Endodermal cell (in vitro differentiated cells): ENCODE measurements around the gene RCSD1. TPM values are rescaled to one million over a fixed set of nuclear protein-coding genes. Genes with fewer than 3 reads are reported as not detected.

Experiments used
- DNase-seq: peaks from one replicate; pipeline ENCODE4 v3.0.0-alpha.2; 2017
- H3K27ac ChIP-seq: 2 replicates; pipeline ENCODE4 v1.5.1; 2013; ENCODE audit warnings: mild to moderate bottlenecking, low read depth, low read length, moderate library complexity
- H3K27me3 ChIP-seq: 2 replicates; pipeline ENCODE4 v1.6.1; 2013; ENCODE audit warnings: mild to moderate bottlenecking, low read length, moderate library complexity; ENCODE audit not compliant: insufficient read depth, control insufficient read depth, poor library complexity, severe bottlenecking
- H3K36me3 ChIP-seq: 2 replicates; pipeline ENCODE4 v1.7.0; 2013; ENCODE audit warnings: mild to moderate bottlenecking, low read length, moderate library complexity; ENCODE audit not compliant: control insufficient read depth, insufficient read depth
- H3K4me1 ChIP-seq: one replicate; pipeline ENCODE4 v1.7.0; 2013; ENCODE audit warnings: low read length; ENCODE audit not compliant: control insufficient read depth, insufficient read depth
- H3K4me3 ChIP-seq: 2 replicates; pipeline ENCODE4 v1.5.1; 2013; ENCODE audit warnings: mild to moderate bottlenecking, low read length, moderate library complexity
- H3K9ac ChIP-seq: 2 replicates; pipeline ENCODE4 v1.6.1; 2013; ENCODE audit warnings: mild to moderate bottlenecking, low read length, moderate library complexity; ENCODE audit not compliant: poor library complexity, severe bottlenecking; ENCODE audit errors: extremely low read depth
- H3K9me3 ChIP-seq: 2 replicates; pipeline ENCODE4 v1.6.1; 2013; ENCODE audit warnings: mild to moderate bottlenecking, low read length, moderate library complexity; ENCODE audit not compliant: control insufficient read depth
- H3K27ac Mint-ChIP-seq: 2 replicates; pipeline ENCODE4 v1.8.0; 2020; ENCODE audit warnings: mixed read lengths
- H3K27me3 Mint-ChIP-seq: 2 replicates; pipeline ENCODE4 v1.8.0; 2021; ENCODE audit warnings: mild to moderate bottlenecking, mixed read lengths; ENCODE audit not compliant: insufficient read depth
- H3K36me3 Mint-ChIP-seq: 2 replicates; pipeline ENCODE4 v1.8.0; 2020; ENCODE audit warnings: low read depth, mixed read lengths
- H3K4me1 Mint-ChIP-seq: 2 replicates; pipeline ENCODE4 v1.8.0; 2020; ENCODE audit warnings: mixed read lengths
- H3K4me3 Mint-ChIP-seq: 2 replicates; pipeline ENCODE4 v1.8.0; 2020; ENCODE audit warnings: mild to moderate bottlenecking, moderate library complexity, mixed read lengths
- H3K9me3 Mint-ChIP-seq: 2 replicates; pipeline ENCODE4 v1.8.0; 2020; ENCODE audit warnings: mild to moderate bottlenecking, mixed read lengths
- WGBS, 2 experiments: methylation state at CpG; one replicate each; pipeline versions ENCODE4 v1.1.5 to v1.1.7; 2013; ENCODE audit warnings: missing lambda C conversion rate in 2 of 2, mixed read lengths in 1 of 2; ENCODE audit not compliant: insufficient coverage in 1 of 2, insufficient read length in 1 of 2; 5-methylcytosine and 5-hydroxymethylcytosine counted together
- total RNA-seq, 2 donors: library from RNA; stranded (reverse); fragmentation: NEBNext Ultra II Directional in 1 of 2; extraction: Animal tissue kit (Norgen Biotek cat#: 25700) in 1 of 2; gene quantifications; 2 replicates in 1 of 2; 3 replicates in 1 of 2; pipeline ENCODE4 v1.2.1, GENCODE V29; 2021
- TF ChIP-seq, protein P1 (sequence below): fragments of 200-600 bp; sonication (generic); conservative IDR thresholded peaks from 2 replicates; pipeline ENCODE4 v1.5.0; 2021; ENCODE audit warnings: antibody characterized with exemption, mild to moderate bottlenecking

The RCSD1 gene
- total RNA-seq, 2 donors from 2014 or later: 0.11 to 0.29 TPM

DNA sequence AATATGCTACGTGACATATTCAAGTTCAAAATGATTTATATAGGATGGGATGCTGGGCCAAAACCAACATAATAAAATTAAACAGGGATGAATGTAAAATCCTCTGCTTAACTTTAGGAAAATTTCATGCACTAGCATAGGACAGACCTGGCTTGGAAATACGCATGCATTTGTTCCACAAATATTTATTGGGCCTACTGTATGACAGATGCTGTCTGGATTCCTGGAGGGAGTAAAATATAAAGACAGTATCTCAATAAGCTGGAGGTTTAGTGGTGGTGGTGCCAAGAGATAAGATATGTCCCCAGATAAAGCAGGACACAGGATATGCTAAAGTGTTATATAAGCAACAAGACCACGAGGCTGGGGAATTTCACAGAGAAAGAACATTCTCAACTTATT, 15.1 kb downstream of the RCSD1 start:
- Histone ChIP-seq H3K27me3 (no peaks in the 10 kb centered on the region), H3K4me3 (no peak overlapping the region), H3K9ac (no peak overlapping the region), H3K27ac (no peak overlapping the region), H3K36me3 (no peaks in the 10 kb centered on the region), H3K9me3 (no peaks in the 10 kb centered on the region), H3K4me1 (no peaks in the 10 kb centered on the region)
- Mint-ChIP-seq H3K27me3 (peaks cover 5% of the 10 kb centered on the region), H3K27ac (no peak overlapping the region), H3K4me1 (peaks cover 14% of the 10 kb centered on the region), H3K4me3 (no peak overlapping the region), H3K9me3 (no peaks in the 10 kb centered on the region), H3K36me3 (no peaks in the 10 kb centered on the region)
- 96 to 100% methylated on average over 1 to 3 of the region's 3 CpGs for WGBS, 2 experiments
- TF ChIP-seq, protein P1, sequence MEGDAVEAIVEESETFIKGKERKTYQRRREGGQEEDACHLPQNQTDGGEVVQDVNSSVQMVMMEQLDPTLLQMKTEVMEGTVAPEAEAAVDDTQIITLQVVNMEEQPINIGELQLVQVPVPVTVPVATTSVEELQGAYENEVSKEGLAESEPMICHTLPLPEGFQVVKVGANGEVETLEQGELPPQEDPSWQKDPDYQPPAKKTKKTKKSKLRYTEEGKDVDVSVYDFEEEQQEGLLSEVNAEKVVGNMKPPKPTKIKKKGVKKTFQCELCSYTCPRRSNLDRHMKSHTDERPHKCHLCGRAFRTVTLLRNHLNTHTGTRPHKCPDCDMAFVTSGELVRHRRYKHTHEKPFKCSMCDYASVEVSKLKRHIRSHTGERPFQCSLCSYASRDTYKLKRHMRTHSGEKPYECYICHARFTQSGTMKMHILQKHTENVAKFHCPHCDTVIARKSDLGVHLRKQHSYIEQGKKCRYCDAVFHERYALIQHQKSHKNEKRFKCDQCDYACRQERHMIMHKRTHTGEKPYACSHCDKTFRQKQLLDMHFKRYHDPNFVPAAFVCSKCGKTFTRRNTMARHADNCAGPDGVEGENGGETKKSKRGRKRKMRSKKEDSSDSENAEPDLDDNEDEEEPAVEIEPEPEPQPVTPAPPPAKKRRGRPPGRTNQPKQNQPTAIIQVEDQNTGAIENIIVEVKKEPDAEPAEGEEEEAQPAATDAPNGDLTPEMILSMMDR: no peak
- no peak for DNase-seq

DNA sequence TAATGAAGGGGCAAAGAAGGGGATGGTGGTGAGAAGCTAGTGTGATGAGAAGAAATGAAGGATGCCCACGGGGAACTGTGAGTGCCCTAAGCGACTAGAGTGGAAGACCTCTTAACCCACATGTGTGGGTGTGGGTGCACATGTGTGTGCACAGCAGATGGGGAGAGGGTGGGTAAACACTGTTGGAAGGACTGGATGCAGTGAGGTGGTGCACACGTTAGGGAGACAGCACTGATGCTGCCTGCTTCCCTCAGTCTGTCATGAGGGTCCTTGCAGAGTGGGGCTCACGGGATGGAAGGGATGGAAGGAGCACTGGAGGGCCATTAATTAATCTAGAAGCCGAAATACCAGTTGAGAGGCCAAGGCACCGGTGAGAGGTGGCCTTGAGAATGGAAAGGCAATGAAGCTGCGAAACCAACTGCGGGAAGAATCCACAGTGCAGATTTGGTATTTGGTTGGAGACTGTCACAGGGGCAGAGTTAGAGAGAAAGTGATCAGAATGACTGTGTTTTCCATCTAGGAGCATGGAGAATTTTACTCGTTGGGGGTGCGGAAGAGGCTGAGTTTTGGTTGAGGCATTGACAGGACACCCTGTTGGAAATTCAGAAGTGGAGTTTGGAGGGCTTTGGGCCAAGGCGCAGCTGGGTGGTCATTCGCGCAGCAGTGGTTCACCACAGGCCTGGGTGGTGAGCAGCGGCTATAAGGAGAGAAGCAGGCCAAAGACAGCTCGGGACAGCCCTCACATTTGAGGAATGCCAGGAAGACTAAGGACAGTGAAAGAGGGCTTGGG, 15.8 kb downstream of the RCSD1 start:
- H3K9ac ChIP-seq: no peak overlapping the region
- H3K4me1 ChIP-seq: no peaks in the 10 kb centered on the region
- peaks cover 14% of the 10 kb centered on the region for H3K4me1 Mint-ChIP-seq
- peak; percentile 36 for DNase-seq
- H3K27ac ChIP-seq: no peak overlapping the region
- no peaks in the 10 kb centered on the region for H3K9me3 ChIP-seq
- peaks cover 2% of the 10 kb centered on the region for H3K27me3 Mint-ChIP-seq
- no peaks in the 10 kb centered on the region for H3K36me3 ChIP-seq
- TF ChIP-seq, protein P1: no peak
- no peaks in the 10 kb centered on the region for H3K36me3 Mint-ChIP-seq
- H3K4me3 ChIP-seq: no peak overlapping the region
- whole genome bisulfite sequencing, 2 experiments: 88 to 92% methylated on average over 12 to 15 of the region's 15 CpGs
- H3K27me3 ChIP-seq: no peaks in the 10 kb centered on the region
- H3K9me3 Mint-ChIP-seq: no peaks in the 10 kb centered on the region
- no peak overlapping the region for H3K4me3 Mint-ChIP-seq
- no peak overlapping the region for H3K27ac Mint-ChIP-seq

DNA sequence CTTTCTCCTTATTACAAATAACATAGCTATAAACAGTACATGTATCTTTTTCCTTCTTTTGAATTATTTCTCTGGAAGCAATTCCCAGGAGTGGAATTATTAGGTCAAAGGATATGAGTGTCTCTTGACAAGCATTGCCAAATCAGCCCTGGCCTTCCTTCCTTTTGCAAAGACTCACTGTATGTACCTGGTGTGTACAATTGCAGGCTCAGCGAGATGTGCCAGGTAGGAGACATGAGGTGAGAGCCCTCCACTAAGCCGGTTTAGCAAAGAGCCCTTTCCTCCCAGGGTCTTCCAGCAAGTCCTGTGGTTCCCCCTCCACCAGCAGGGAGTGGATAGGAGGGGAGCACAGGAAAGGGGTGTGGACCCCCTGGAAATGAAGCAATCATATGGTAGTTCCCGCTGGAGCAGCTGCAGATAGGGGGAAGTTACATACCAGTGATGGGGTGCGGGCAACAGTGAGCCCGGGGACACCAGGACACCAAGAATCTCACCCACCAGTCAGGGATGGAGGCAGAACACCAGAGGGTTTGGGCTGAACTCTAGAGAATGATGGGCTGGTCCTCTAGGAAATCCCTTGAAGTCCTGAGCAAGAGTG, 18.3 kb downstream of the RCSD1 start:
- no peaks in the 10 kb centered on the region for H3K9me3 Mint-ChIP-seq
- peaks cover 20% of the 10 kb centered on the region for H3K4me1 Mint-ChIP-seq
- H3K4me1 ChIP-seq: no peaks in the 10 kb centered on the region
- H3K36me3 Mint-ChIP-seq: no peaks in the 10 kb centered on the region
- no peak overlapping the region for H3K4me3 ChIP-seq
- H3K27me3 ChIP-seq: no peaks in the 10 kb centered on the region
- 91 to 95% methylated on average over 5 of the region's 5 CpGs for WGBS, 2 experiments
- H3K4me3 Mint-ChIP-seq: no peak overlapping the region
- H3K27ac Mint-ChIP-seq: no peak overlapping the region
- H3K9me3 ChIP-seq: no peaks in the 10 kb centered on the region
- H3K9ac ChIP-seq: no peak overlapping the region
- DNase-seq: no peak
- TF ChIP-seq, protein P1: no peak
- no peaks in the 10 kb centered on the region for H3K36me3 ChIP-seq
- no peaks in the 10 kb centered on the region for H3K27me3 Mint-ChIP-seq
- no peak overlapping the region for H3K27ac ChIP-seq
